ENCODE measurements around the gene VTI1A. TPM values are rescaled to one million over a fixed set of nuclear protein-coding genes. Genes with fewer than 3 reads are reported as not detected.

VTI1A gene
- total RNA-seq, 1 donor from 2014 or later, result 32.6 TPM

- Mint-ChIP-seq H3K36me3 (peaks cover 3% of the 10 kb centered on the region), H3K27ac (no peak overlapping the region), H3K4me1 (ENCODE audit: unreplicated experiment) (peaks cover 19% of the 10 kb centered on the region), H3K4me3 (no peak overlapping the region), H3K9me3 (no peaks in the 10 kb centered on the region), H3K27me3 (peaks cover 3% of the 10 kb centered on the region)
- TF ChIP-seq CTCF (conservative IDR thresholded peaks at IDR 0.05), result no peak
- no peak for DNase-seq (ENCODE audit: extremely low spot score, unreplicated experiment)
Measured at GRCh38 chr10:112827951-112828350, 380.9 kb downstream of the VTI1A start.

GRCh38 chr10:112831859-112832258 lies 384.8 kb downstream of the VTI1A start:
- H3K27me3 Mint-ChIP-seq, result peaks cover 9% of the 10 kb centered on the region
- H3K36me3 Mint-ChIP-seq, result peaks cover 6% of the 10 kb centered on the region
- peaks cover 44% of the 10 kb centered on the region for H3K4me1 Mint-ChIP-seq (ENCODE audit: unreplicated experiment)
- no peaks in the 10 kb centered on the region for H3K9me3 Mint-ChIP-seq
- no peak overlapping the region for H3K27ac Mint-ChIP-seq
- no peak for TF ChIP-seq CTCF (conservative IDR thresholded peaks at IDR 0.05)
- no peak overlapping the region for H3K4me3 Mint-ChIP-seq
- no peak for DNase-seq (ENCODE audit: extremely low spot score, unreplicated experiment)

GRCh38 chr10:112832361-112832878 lies 385.4 kb downstream of the VTI1A start:
- Mint-ChIP-seq H3K27ac (no peak overlapping the region), H3K9me3 (no peaks in the 10 kb centered on the region), H3K4me3 (no peak overlapping the region), H3K27me3 (peaks cover 9% of the 10 kb centered on the region), H3K36me3 (peaks cover 6% of the 10 kb centered on the region), H3K4me1 (ENCODE audit: unreplicated experiment) (peaks cover 39% of the 10 kb centered on the region)
- DNase-seq (ENCODE audit: extremely low spot score, unreplicated experiment), result no peak
- TF ChIP-seq CTCF (conservative IDR thresholded peaks at IDR 0.05), result no peak

GRCh38 chr10:112832959-112833358 lies 385.9 kb downstream of the VTI1A start:
- Mint-ChIP-seq H3K4me1 (ENCODE audit: unreplicated experiment) (peaks cover 39% of the 10 kb centered on the region), H3K4me3 (no peak overlapping the region), H3K9me3 (no peaks in the 10 kb centered on the region), H3K36me3 (peaks cover 6% of the 10 kb centered on the region), H3K27ac (no peak overlapping the region), H3K27me3 (peaks cover 9% of the 10 kb centered on the region)
- DNase-seq (ENCODE audit: extremely low spot score, unreplicated experiment), result no peak
- TF ChIP-seq CTCF (conservative IDR thresholded peaks at IDR 0.05), result no peak

- TF ChIP-seq CTCF (conservative IDR thresholded peaks at IDR 0.05), result no peak
- H3K36me3 Mint-ChIP-seq, result peaks cover 6% of the 10 kb centered on the region
- no peak overlapping the region for H3K4me3 Mint-ChIP-seq
- H3K9me3 Mint-ChIP-seq, result no peaks in the 10 kb centered on the region
- H3K27me3 Mint-ChIP-seq, result peaks cover 9% of the 10 kb centered on the region
- H3K4me1 Mint-ChIP-seq (ENCODE audit: unreplicated experiment), result peaks cover 43% of the 10 kb centered on the region
- H3K27ac Mint-ChIP-seq, result no peak overlapping the region
- no peak for DNase-seq (ENCODE audit: extremely low spot score, unreplicated experiment)
Measured at GRCh38 chr10:112834751-112835181, 387.8 kb downstream of the VTI1A start.
